IMR-90 (cell line): ENCODE data around the gene SLC30A7. TPM values are rescaled to one million over a fixed set of nuclear protein-coding genes. Genes with fewer than 3 reads are reported as not detected.

Experiments
- ATAC-seq: fragments of 200-7000 bp; cut with Tn5 transposase; 2 replicates; pipeline ENCODE4 v1.9.1; 2020; ENCODE audit warnings: low read depth, mild to moderate bottlenecking, moderate library complexity
- BruUV-seq: library from RNA; stranded (reverse); fragments of 400-500 nt; replicated peaks from 2 replicates; lab custom pipeline; 2021; lab: Mats Ljungman, UMichigan
- CTCF ChIA-PET: fragments of 300-600 bp; formaldehyde crosslinking; extraction: SDS; loops from one replicate; lab custom pipeline; 2021; ENCODE audit warnings: antibody characterized with exemption; lab: Yijun Ruan, JAX
- POLR2A ChIA-PET: fragments of 300-600 bp; sonication (Branson Sonifier 250); formaldehyde crosslinking; loops from one replicate; lab custom pipeline; 2022; ENCODE audit warnings: antibody characterized with exemption; ENCODE audit not compliant: unreplicated experiment; lab: Charles Lee
- DNase-seq: peaks from one replicate; pipeline ENCODE4 v3.0.0; 2013
- H2AFZ ChIP-seq: replicated peaks from 2 replicates; pipeline ENCODE3; 2013; ENCODE audit warnings: low read length, mild to moderate bottlenecking; ENCODE audit not compliant: poor library complexity
- H2AK5ac ChIP-seq: 2 replicates; pipeline ENCODE4 v1.6.1; 2013; ENCODE audit warnings: low read depth, low read length, inconsistent platforms
- H2AK9ac ChIP-seq: replicated peaks from 2 replicates; pipeline ENCODE3; 2013; ENCODE audit warnings: mild to moderate bottlenecking, low read depth, low read length, moderate library complexity; ENCODE audit not compliant: poor library complexity
- H2BK120ac ChIP-seq: 2 replicates; pipeline ENCODE4 v1.6.1; 2013; ENCODE audit warnings: low read depth, low read length, inconsistent platforms
- H2BK15ac ChIP-seq: 3 replicates; pipeline ENCODE4 v1.6.1; 2013; ENCODE audit warnings: low read depth, low read length, inconsistent platforms
- H2BK20ac ChIP-seq: 2 replicates; pipeline ENCODE4 v1.6.1; 2013; ENCODE audit warnings: low read depth, mild to moderate bottlenecking, inconsistent platforms, low read length, moderate library complexity
- H2BK5ac ChIP-seq: 2 replicates; pipeline ENCODE4 v1.6.1; 2013; ENCODE audit warnings: mild to moderate bottlenecking, low read depth, low read length, inconsistent platforms; ENCODE audit not compliant: poor library complexity, severe bottlenecking
- H3K14ac ChIP-seq: replicated peaks from 2 replicates; pipeline ENCODE4 v1.6.1; 2013; ENCODE audit warnings: low read depth, low read length, inconsistent platforms
- H3K18ac ChIP-seq: 2 replicates; pipeline ENCODE4 v1.6.1; 2013; ENCODE audit warnings: low read depth, low read length, control low read depth
- H3K23ac ChIP-seq: 2 replicates; pipeline ENCODE4 v1.6.1; 2013; ENCODE audit warnings: low read depth, low read length, inconsistent platforms
- H3K27ac ChIP-seq: 2 replicates; pipeline ENCODE4 v1.5.1; 2013; ENCODE audit warnings: mild to moderate bottlenecking, control low read depth, low read length; ENCODE audit not compliant: insufficient read depth
- H3K27me3 ChIP-seq: 2 replicates; pipeline ENCODE4 v1.6.1; 2013; ENCODE audit warnings: low read length; ENCODE audit not compliant: control insufficient read depth, insufficient read depth
- H3K36me3 ChIP-seq: 2 replicates; pipeline ENCODE4 v1.6.1; 2013; ENCODE audit warnings: low read length, mixed read lengths; ENCODE audit not compliant: control insufficient read depth, insufficient read depth
- H3K4ac ChIP-seq: 2 replicates; pipeline ENCODE4 v1.6.1; 2013; ENCODE audit warnings: low read depth, low read length, inconsistent platforms
- H3K4me1 ChIP-seq: 2 replicates; pipeline ENCODE4 v1.6.1; 2013; ENCODE audit warnings: low read length, mixed read lengths; ENCODE audit not compliant: control insufficient read depth, insufficient read depth
- H3K4me2 ChIP-seq: 2 replicates; pipeline ENCODE4 v1.6.1; 2013; ENCODE audit warnings: low read depth, mild to moderate bottlenecking, control low read depth, low read length, moderate library complexity
- H3K4me3 ChIP-seq: 2 replicates; pipeline ENCODE4 v1.5.1; 2013; ENCODE audit warnings: low read depth, mild to moderate bottlenecking, control low read depth, low read length, moderate library complexity; ENCODE audit not compliant: insufficient read depth
- H3K56ac ChIP-seq: 2 replicates; pipeline ENCODE4 v1.6.1; 2013; ENCODE audit warnings: low read length, inconsistent platforms; ENCODE audit not compliant: insufficient read depth; ENCODE audit errors: extremely low read depth
- H3K79me1 ChIP-seq, 2 experiments: 2 replicates each; pipeline ENCODE4 v1.6.1; 2013; ENCODE audit warnings: low read length in 2 of 2, inconsistent platforms in 1 of 2, low read depth in 1 of 2
- H3K9ac ChIP-seq: 2 replicates; pipeline ENCODE4 v1.6.1; 2013; ENCODE audit warnings: low read depth, low read length, control low read depth
- H3K9me1 ChIP-seq: 2 replicates; pipeline ENCODE4 v1.6.1; 2013; ENCODE audit warnings: low read length, inconsistent platforms; ENCODE audit not compliant: insufficient read depth
- H3K9me3 ChIP-seq: 2 replicates; pipeline ENCODE4 v1.6.1; 2013; ENCODE audit warnings: low read length; ENCODE audit not compliant: control insufficient read depth, insufficient read depth
- H4K20me1 ChIP-seq: 2 replicates; pipeline ENCODE4 v1.6.1; 2013; ENCODE audit warnings: low read length, inconsistent platforms; ENCODE audit not compliant: insufficient read depth
- H4K5ac ChIP-seq: 2 replicates; pipeline ENCODE4 v1.6.1; 2013; ENCODE audit warnings: mild to moderate bottlenecking, low read depth, low read length, control low read depth
- H4K8ac ChIP-seq, 2 experiments: 2 replicates each; pipeline ENCODE4 v1.6.1; 2013; ENCODE audit warnings: low read depth in 2 of 2, low read length in 2 of 2, control low read depth in 1 of 2, inconsistent platforms in 1 of 2
- H4K91ac ChIP-seq: 2 replicates; pipeline ENCODE4 v1.6.1; 2013; ENCODE audit warnings: low read depth, low read length, inconsistent platforms; ENCODE audit not compliant: insufficient read depth
- BHLHE40 ChIP-seq: fragments of 150-350 bp; IDR thresholded peaks from 2 replicates; pipeline ENCODE4 v1.6.1; 2016; ENCODE audit warnings: mild to moderate bottlenecking, low read depth, low read length
- CEBPB ChIP-seq: IDR thresholded peaks from 2 replicates; pipeline ENCODE4 v1.6.1; 2012; ENCODE audit warnings: low read depth, low read length, improper control_type of control experiment
- CHD1 ChIP-seq: IDR thresholded peaks from 2 replicates; pipeline ENCODE4 v1.6.1; 2012; ENCODE audit warnings: low read depth, low read length, improper control_type of control experiment
- CTCF ChIP-seq: conservative IDR thresholded peaks from 2 replicates; pipeline ENCODE4 v1.5.1; 2012; ENCODE audit warnings: mild to moderate bottlenecking, low read depth, low read length, improper control_type of control experiment
- ELK1 ChIP-seq: fragments of 150-350 bp; IDR thresholded peaks from 2 replicates; pipeline ENCODE4 v1.6.1; 2016; ENCODE audit warnings: low read depth, mild to moderate bottlenecking, low read length, moderate library complexity, borderline replicate concordance
- FOS ChIP-seq: fragments of 150-350 bp; IDR thresholded peaks from 2 replicates; pipeline ENCODE4 v1.6.1; 2016; ENCODE audit warnings: low read depth, low read length
- MAFK ChIP-seq: IDR thresholded peaks from 2 replicates; pipeline ENCODE4 v1.6.1; 2012; ENCODE audit warnings: low read depth, low read length, improper control_type of control experiment
- MAZ ChIP-seq: IDR thresholded peaks from 2 replicates; pipeline ENCODE4 v1.6.1; 2012; ENCODE audit warnings: low read depth, mild to moderate bottlenecking, low read length, improper control_type of control experiment, moderate library complexity, borderline replicate concordance
- MXI1 ChIP-seq: IDR thresholded peaks from 2 replicates; pipeline ENCODE4 v1.6.1; 2012; ENCODE audit warnings: low read depth, mild to moderate bottlenecking, low read length, moderate library complexity, borderline replicate concordance
- NFE2L2 ChIP-seq: fragments of 150-350 bp; IDR thresholded peaks from 2 replicates; pipeline ENCODE4 v1.6.1; 2016; ENCODE audit warnings: low read depth, mild to moderate bottlenecking, low read length
- POLR2A ChIP-seq: IDR thresholded peaks from 2 replicates; pipeline ENCODE4 v1.6.1; 2012; ENCODE audit warnings: mild to moderate bottlenecking, low read depth, low read length
- RAD21 ChIP-seq: IDR thresholded peaks from 2 replicates; pipeline ENCODE4 v1.6.1; 2012; ENCODE audit warnings: low read length, improper control_type of control experiment
- RCOR1 ChIP-seq: IDR thresholded peaks from 2 replicates; pipeline ENCODE4 v1.6.1; 2012; ENCODE audit warnings: mild to moderate bottlenecking, low read length, improper control_type of control experiment; ENCODE audit not compliant: insufficient replicate concordance
- RFX5 ChIP-seq: IDR thresholded peaks from 2 replicates; pipeline ENCODE4 v1.8.0; 2012; ENCODE audit warnings: low read depth, mild to moderate bottlenecking, low read length, moderate library complexity
- SMC3 ChIP-seq: fragments of 150-350 bp; IDR thresholded peaks from 2 replicates; pipeline ENCODE4 v1.6.1; 2016; ENCODE audit warnings: low read depth, mild to moderate bottlenecking, antibody characterized with exemption, low read length, moderate library complexity
- USF2 ChIP-seq: fragments of 150-350 bp; IDR thresholded peaks from 2 replicates; pipeline ENCODE4 v1.6.1; 2017; ENCODE audit warnings: mild to moderate bottlenecking, antibody characterized with exemption, low read length, low read depth
- WGBS, 2 experiments: methylation state at CpG; one replicate each; pipeline versions ENCODE4 v1.1.5 to v1.1.7; 2013; ENCODE audit warnings: missing lambda C conversion rate in 2 of 2; ENCODE audit not compliant: insufficient read length in 1 of 2; ENCODE audit errors: extremely low coverage in 2 of 2; 5-methylcytosine and 5-hydroxymethylcytosine counted together
- dilution Hi-C: fragments of 300-500 bp; cut with HindIII; formaldehyde crosslinking; loops from one replicate; pipeline ENCODE4 v1.14.3; 2018; ENCODE audit warnings: low sequenced_read_pairs; ENCODE audit not compliant: unreplicated experiment
- in situ Hi-C: fragments of 300-500 bp; cut with MboI; formaldehyde crosslinking; loops from 3 replicates; pipeline ENCODE4 v1.14.3; 2019; ENCODE audit warnings: low sequenced_read_pairs, inconsistent platforms, mixed read lengths
- intact Hi-C: fragments of 100-400 bp; cut with micrococcal nuclease; formaldehyde crosslinking; loops from 2 replicates; pipeline ENCODE4 v1.10.0; 2022
- polyA plus RNA-seq, 3 experiments: library from polyadenylated mRNA; depleted of rRNA; stranded (reverse); fragments of >200 nt; gene quantifications; 2 replicates each; pipeline ENCODE4 v1.2.3, GENCODE V29; 2012; ENCODE audit warnings: low replicate concordance in 1 of 3
- total RNA-seq: library from RNA; depleted of rRNA; stranded (reverse); fragments of >200 nt; gene quantifications from 2 replicates; pipeline ENCODE4 v1.2.3, GENCODE V29; 2012

SLC30A7 gene
- total and polyA plus RNA-seq, 2 of the 4 experiments (the other 2 are of a cell fraction) = 8.4 to 60.2 TPM

- intact Hi-C loops (no loop called here), in situ Hi-C loops (no loop called here), dilution Hi-C loops (no loop called here)
- no peak overlapping the region for H4K5ac ChIP-seq
- H4K8ac ChIP-seq = no peak overlapping the region
- WGBS, 2 experiments = no CpG with 5 or more reads among the region's 3 CpGs
- no peak overlapping the region for H3K14ac ChIP-seq
- CTCF ChIA-PET = interaction anchor here (0.8 kb wide), 1 partner anchor 46 kb away, joined by 3 read pairs; no protein-coding TSS in a partner anchor
- H3K23ac ChIP-seq = no peak overlapping the region
- H3K9me3 ChIP-seq = no peaks in the 10 kb centered on the region; the same call in 1 of the 2 replicates
- DNase-seq (no peak), ATAC-seq (no peak)
- H3K4me3 ChIP-seq = no peak overlapping the region
- no peaks in the 10 kb centered on the region for H3K27me3 ChIP-seq
- no peaks in the 10 kb centered on the region for H3K9me1 ChIP-seq
- TF ChIP-seq POLR2A = no peak
- TF ChIP-seq ELK1 = no peak
- no peak for TF ChIP-seq RAD21
- TF ChIP-seq NFE2L2 = no peak
- TF ChIP-seq USF2 = no peak
- no peak for TF ChIP-seq BHLHE40
- no peak for TF ChIP-seq RFX5
- TF ChIP-seq FOS = no peak
- TF ChIP-seq MAFK = no peak
- no peak for TF ChIP-seq CHD1
- TF ChIP-seq RCOR1 = no peak
- TF ChIP-seq CTCF = no peak
- TF ChIP-seq SMC3 = no peak
- no peak for TF ChIP-seq MXI1
- no peak for TF ChIP-seq CEBPB
- TF ChIP-seq MAZ = no peak
- no peaks in the 10 kb centered on the region for H3K79me1 ChIP-seq
- H3K36me3 ChIP-seq = no peaks in the 10 kb centered on the region
- H3K18ac ChIP-seq = no peak overlapping the region
- no peak overlapping the region for H2AK9ac ChIP-seq
- H2BK15ac ChIP-seq = no peak overlapping the region
- H3K9ac ChIP-seq = no peak overlapping the region
- no peak overlapping the region for H4K91ac ChIP-seq
- no peak overlapping the region for H3K4me2 ChIP-seq
- H2BK120ac ChIP-seq = no peak overlapping the region
- H2AK5ac ChIP-seq = no peak overlapping the region
- no peak overlapping the region for H2AFZ ChIP-seq
- POLR2A ChIA-PET = no interaction called here
- no TSS peak for BruUV-seq
- H3K4me1 ChIP-seq = no peaks in the 10 kb centered on the region; the same call in 1 of the 2 replicates
- H3K27ac ChIP-seq = no peak overlapping the region
- no peak overlapping the region for H3K4ac ChIP-seq
- no peak overlapping the region for H2BK5ac ChIP-seq
- H3K56ac ChIP-seq = no peak overlapping the region
- no peak overlapping the region for H2BK20ac ChIP-seq
- H4K20me1 ChIP-seq = no peaks in the 10 kb centered on the region
These were observed 42.9 kb upstream of the SLC30A7 start for GRCh38 chr1:100852976-100853375.
